ENCODE results near the gene FIBCD1.

DNA sequence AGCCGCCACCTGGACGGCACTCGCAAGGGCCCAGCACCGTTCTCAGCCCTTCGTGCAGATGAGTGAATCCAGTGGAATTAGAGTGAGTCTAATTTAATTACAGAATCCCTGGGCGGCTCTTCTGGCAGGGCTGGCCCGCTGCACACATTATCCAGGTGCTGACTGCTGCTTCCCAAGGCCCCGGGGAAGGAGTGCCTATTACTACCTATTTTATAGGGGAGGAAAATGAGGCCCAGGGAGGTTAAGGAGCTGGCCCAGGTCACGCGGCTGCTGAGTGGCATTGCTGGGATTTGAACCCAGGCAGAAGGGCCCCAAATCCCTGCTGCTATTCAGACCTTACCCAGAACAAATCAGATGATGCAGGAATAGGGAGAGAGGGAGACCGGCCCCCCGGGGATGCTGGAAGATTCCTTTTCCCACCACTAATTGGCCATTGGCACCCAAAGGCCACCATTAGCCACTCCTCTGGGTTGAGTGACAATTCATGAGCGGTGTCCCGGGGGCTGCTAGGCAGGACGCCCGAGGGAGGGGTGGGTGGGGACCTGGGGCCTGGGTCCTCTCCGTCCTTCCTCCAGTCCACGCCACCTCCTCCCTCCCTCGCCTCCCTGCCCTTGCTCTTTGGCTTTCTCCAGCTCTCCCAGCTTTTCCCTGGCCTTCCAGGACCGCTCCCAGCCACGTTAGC is 32.2 kb downstream of the FIBCD1 start:
- no peak for TF ChIP-seq L3MBTL2 (conservative IDR thresholded peaks at IDR 0.05)
- no peak for TF ChIP-seq SP1 (IDR thresholded peaks at IDR 0.05)
- no peak for TF ChIP-seq ARNT (IDR thresholded peaks at IDR 0.05)
- TF ChIP-seq FOXM1 (IDR thresholded peaks at IDR 0.05; ENCODE audit: borderline replicate concordance), result no peak
- TF ChIP-seq PKNOX1 (IDR thresholded peaks at IDR 0.05), result no peak
- no peak for TF ChIP-seq HDGF (IDR thresholded peaks at IDR 0.05; ENCODE audit: borderline replicate concordance)
- TF ChIP-seq BHLHE40 (IDR thresholded peaks at IDR 0.05; ENCODE audit: borderline replicate concordance), result no peak
- TF ChIP-seq FOXA1 (IDR thresholded peaks at IDR 0.05), result no peak
- no peak for TF ChIP-seq NFRKB (IDR thresholded peaks at IDR 0.05)
- TF ChIP-seq ELF4 (IDR thresholded peaks at IDR 0.05), result no peak
